ENCODE data around the gene SHC3. TPM values are rescaled to one million over a fixed set of nuclear protein-coding genes. Genes with fewer than 3 reads are reported as not detected.

Gene SHC3
- polyA plus RNA-seq, 1 experiment: 1.3 TPM

GRCh38 chr9:89107406-89107805 is 71.2 kb downstream of the SHC3 start:
- ChIA-PET POLR2A (no interaction called here), CTCF (no interaction called here)
- Histone ChIP-seq H3K27me3 (ENCODE audit: control insufficient read depth, insufficient read depth, low read length) (no peaks in the 10 kb centered on the region), H3K4me3 (ENCODE audit: low read depth, low read length) (no peak overlapping the region), H3K36me3 (ENCODE audit: control insufficient read depth, insufficient read depth, low read length) (no peaks in the 10 kb centered on the region)
- TF ChIP-seq CTCF (IDR thresholded peaks at IDR 0.05; ENCODE audit: insufficient read depth, low read depth, low read length): no peak
- no peak for DNase-seq (ENCODE audit: low read depth)

- Histone ChIP-seq H3K4me3 (ENCODE audit: low read depth, low read length) (no peak overlapping the region), H3K27me3 (ENCODE audit: control insufficient read depth, insufficient read depth, low read length) (no peaks in the 10 kb centered on the region), H3K36me3 (ENCODE audit: control insufficient read depth, insufficient read depth, low read length) (no peaks in the 10 kb centered on the region)
- no peak for DNase-seq (ENCODE audit: low read depth)
- TF ChIP-seq CTCF (IDR thresholded peaks at IDR 0.05; ENCODE audit: insufficient read depth, low read depth, low read length): no peak
- ChIA-PET POLR2A (no interaction called here), CTCF (no interaction called here)
Measured at GRCh38 chr9:89106224-89106851, 72.3 kb downstream of the SHC3 start.

GRCh38 chr9:89104821-89105220 is 73.8 kb downstream of the SHC3 start:
- DNase-seq (ENCODE audit: low read depth): no peak
- no peaks in the 10 kb centered on the region for H3K27me3 ChIP-seq (ENCODE audit: control insufficient read depth, insufficient read depth, low read length)
- POLR2A ChIA-PET: no interaction called here
- no peak overlapping the region for H3K4me3 ChIP-seq (ENCODE audit: low read depth, low read length)
- H3K36me3 ChIP-seq (ENCODE audit: control insufficient read depth, insufficient read depth, low read length): no peaks in the 10 kb centered on the region
- CTCF ChIA-PET: no interaction called here
- TF ChIP-seq CTCF (IDR thresholded peaks at IDR 0.05; ENCODE audit: insufficient read depth, low read depth, low read length): no peak

- TF ChIP-seq CTCF (IDR thresholded peaks at IDR 0.05; ENCODE audit: insufficient read depth, low read depth, low read length): no peak
- POLR2A ChIA-PET: no interaction called here
- DNase-seq (ENCODE audit: low read depth): no peak
- H3K27me3 ChIP-seq (ENCODE audit: control insufficient read depth, insufficient read depth, low read length): peaks cover 2% of the 10 kb centered on the region; the same call in 1 of the 2 replicates
- no peak overlapping the region for H3K4me3 ChIP-seq (ENCODE audit: low read depth, low read length)
- no peaks in the 10 kb centered on the region for H3K36me3 ChIP-seq (ENCODE audit: control insufficient read depth, insufficient read depth, low read length)
- CTCF ChIA-PET: no interaction called here
Measured at GRCh38 chr9:89097219-89097618, 81.4 kb downstream of the SHC3 start.

- 0 out of 2 replicates have a peak, but pooled peaks have one; percentile 10 for TF ChIP-seq CTCF (IDR thresholded peaks at IDR 0.05; ENCODE audit: insufficient read depth, low read depth, low read length)
- Histone ChIP-seq H3K4me3 (ENCODE audit: low read depth, low read length) (no peak overlapping the region), H3K36me3 (ENCODE audit: control insufficient read depth, insufficient read depth, low read length) (no peaks in the 10 kb centered on the region), H3K27me3 (ENCODE audit: control insufficient read depth, insufficient read depth, low read length) (peaks cover 2% of the 10 kb centered on the region; the same call in 1 of the 2 replicates)
- DNase-seq (ENCODE audit: low read depth): no peak
- CTCF ChIA-PET: no interaction called here
- POLR2A ChIA-PET: no interaction called here
Measured at GRCh38 chr9:89096807-89097206, 81.8 kb downstream of the SHC3 start.

Data from BJ (cell line).